Measurements from ENCODE around the gene GATAD1. TPM values are rescaled to one million over a fixed set of nuclear protein-coding genes. Genes with fewer than 3 reads are reported as not detected.

GATAD1 gene
- total and polyA plus RNA-seq, 2 of the 13 experiments (the other 11 are each of a cell fraction or from before 2014, with no cell fraction given) = 20.6 to 42.1 TPM

GRCh38 chr7:92485974-92486373 is 38.7 kb downstream of the GATAD1 start:
- no peaks in the 10 kb centered on the region for H3K4me1 ChIP-seq (ENCODE audit: insufficient read depth, low read length)
- H3K27ac ChIP-seq (ENCODE audit: extremely low read length, insufficient read depth, low read length) = no peak overlapping the region
- H3K9ac ChIP-seq (ENCODE audit: insufficient read depth, low read depth, low read length) = no peak overlapping the region
- CTCF ChIA-PET (ENCODE audit: low intra/inter-chr PET ratio, low total read pairs) = no interaction called here
- intact Hi-C loops (cut with micrococcal nuclease; ENCODE audit: unreplicated experiment) (no loop called here), in situ Hi-C loops (cut with HindIII; ENCODE audit: extremely low pct_ligation_motif_present, low pct_unique_long_range_greater_than_20kb) (no loop called here)
- H3K79me2 ChIP-seq (ENCODE audit: insufficient read depth, low read length) = no peaks in the 10 kb centered on the region
- H3K4me2 ChIP-seq (ENCODE audit: low read depth, low read length) = no peak overlapping the region
- no peaks in the 10 kb centered on the region for H3K9me3 ChIP-seq (ENCODE audit: low read length)
- no peak for ATAC-seq
- WGBS (ENCODE audit: low lambda C conversion rate) = 100% methylated on average over 1 of the region's 2 CpGs
- peaks cover 4 to 17% of the 10 kb centered on the region in 2 experiments; a peak in 4 of 5 replicates for H3K36me3 ChIP-seq (replicated peaks in 1 of 2; ENCODE audit: control insufficient read depth in 1 of 2, insufficient read depth in 2 of 2, low read length in 2 of 2)
- POLR2A ChIA-PET = no interaction called here
- FAIRE-seq = no peak
- no peaks in the 10 kb centered on the region for H3K27me3 ChIP-seq (ENCODE audit: control insufficient read depth in 1 of 2, insufficient read depth in 2 of 2, low read length in 2 of 2)
- no peak for DNase-seq (ENCODE audit: low spot score)
- no peaks in the 10 kb centered on the region for H4K20me1 ChIP-seq (ENCODE audit: insufficient read depth, low read length)
- no TSS peak for BruUV-seq (replicated peaks)
- TF ChIP-seq ZNF598 (CRISPR knock-in tag; IDR thresholded peaks at IDR 0.05; ENCODE audit: borderline replicate concordance) (no peak), ZNF138 (CRISPR knock-in tag; IDR thresholded peaks at IDR 0.05; ENCODE audit: low read depth) (no peak), HDAC2 (CRISPR knock-in tag; IDR thresholded peaks at IDR 0.05) (no peak), ERF (CRISPR knock-in tag; IDR thresholded peaks at IDR 0.05) (no peak), ZNF720 (CRISPR knock-in tag; IDR thresholded peaks at IDR 0.05) (no peak), CREM (IDR thresholded peaks at IDR 0.05) (no peak), CREM (CRISPR knock-in tag; IDR thresholded peaks at IDR 0.05) (no peak), ZNF235 (CRISPR knock-in tag; IDR thresholded peaks at IDR 0.05; ENCODE audit: borderline replicate concordance) (no peak), FOSL1 (CRISPR knock-in tag; IDR thresholded peaks at IDR 0.05; ENCODE audit: borderline replicate concordance) (no peak), THAP9 (CRISPR knock-in tag; IDR thresholded peaks at IDR 0.05; ENCODE audit: borderline replicate concordance) (no peak), MIER3 (CRISPR knock-in tag; IDR thresholded peaks at IDR 0.05; ENCODE audit: borderline replicate concordance) (no peak), FOXK2 (IDR thresholded peaks at IDR 0.05) (no peak), ZMYM2 (CRISPR knock-in tag; IDR thresholded peaks at IDR 0.05) (no peak), ZC3H13 (CRISPR knock-in tag; IDR thresholded peaks at IDR 0.05) (no peak), HOXD1 (CRISPR knock-in tag; IDR thresholded peaks at IDR 0.05) (no peak), CHD2 (IDR thresholded peaks at IDR 0.05; ENCODE audit: low read depth, low read length) (no peak)
- TF ChIP-seq, protein P1, sequence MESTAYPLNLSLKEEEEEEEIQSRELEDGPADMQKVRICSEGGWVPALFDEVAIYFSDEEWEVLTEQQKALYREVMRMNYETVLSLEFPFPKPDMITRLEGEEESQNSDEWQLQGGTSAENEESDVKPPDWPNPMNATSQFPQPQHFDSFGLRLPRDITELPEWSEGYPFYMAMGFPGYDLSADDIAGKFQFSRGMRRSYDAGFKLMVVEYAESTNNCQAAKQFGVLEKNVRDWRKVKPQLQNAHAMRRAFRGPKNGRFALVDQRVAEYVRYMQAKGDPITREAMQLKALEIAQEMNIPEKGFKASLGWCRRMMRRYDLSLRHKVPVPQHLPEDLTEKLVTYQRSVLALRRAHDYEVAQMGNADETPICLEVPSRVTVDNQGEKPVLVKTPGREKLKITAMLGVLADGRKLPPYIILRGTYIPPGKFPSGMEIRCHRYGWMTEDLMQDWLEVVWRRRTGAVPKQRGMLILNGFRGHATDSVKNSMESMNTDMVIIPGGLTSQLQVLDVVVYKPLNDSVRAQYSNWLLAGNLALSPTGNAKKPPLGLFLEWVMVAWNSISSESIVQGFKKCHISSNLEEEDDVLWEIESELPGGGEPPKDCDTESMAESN (CRISPR knock-in tag; conservative IDR thresholded peaks at IDR 0.05) = no peak
- TF ChIP-seq, protein P2, sequence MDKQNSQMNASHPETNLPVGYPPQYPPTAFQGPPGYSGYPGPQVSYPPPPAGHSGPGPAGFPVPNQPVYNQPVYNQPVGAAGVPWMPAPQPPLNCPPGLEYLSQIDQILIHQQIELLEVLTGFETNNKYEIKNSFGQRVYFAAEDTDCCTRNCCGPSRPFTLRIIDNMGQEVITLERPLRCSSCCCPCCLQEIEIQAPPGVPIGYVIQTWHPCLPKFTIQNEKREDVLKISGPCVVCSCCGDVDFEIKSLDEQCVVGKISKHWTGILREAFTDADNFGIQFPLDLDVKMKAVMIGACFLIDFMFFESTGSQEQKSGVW (CRISPR knock-in tag; IDR thresholded peaks at IDR 0.05; ENCODE audit: borderline replicate concordance) = no peak
- TF ChIP-seq, protein P3, sequence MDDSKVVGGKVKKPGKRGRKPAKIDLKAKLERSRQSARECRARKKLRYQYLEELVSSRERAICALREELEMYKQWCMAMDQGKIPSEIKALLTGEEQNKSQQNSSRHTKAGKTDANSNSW (CRISPR knock-in tag; IDR thresholded peaks at IDR 0.05; ENCODE audit: borderline replicate concordance) = no peak
- TF ChIP-seq, protein P4, sequence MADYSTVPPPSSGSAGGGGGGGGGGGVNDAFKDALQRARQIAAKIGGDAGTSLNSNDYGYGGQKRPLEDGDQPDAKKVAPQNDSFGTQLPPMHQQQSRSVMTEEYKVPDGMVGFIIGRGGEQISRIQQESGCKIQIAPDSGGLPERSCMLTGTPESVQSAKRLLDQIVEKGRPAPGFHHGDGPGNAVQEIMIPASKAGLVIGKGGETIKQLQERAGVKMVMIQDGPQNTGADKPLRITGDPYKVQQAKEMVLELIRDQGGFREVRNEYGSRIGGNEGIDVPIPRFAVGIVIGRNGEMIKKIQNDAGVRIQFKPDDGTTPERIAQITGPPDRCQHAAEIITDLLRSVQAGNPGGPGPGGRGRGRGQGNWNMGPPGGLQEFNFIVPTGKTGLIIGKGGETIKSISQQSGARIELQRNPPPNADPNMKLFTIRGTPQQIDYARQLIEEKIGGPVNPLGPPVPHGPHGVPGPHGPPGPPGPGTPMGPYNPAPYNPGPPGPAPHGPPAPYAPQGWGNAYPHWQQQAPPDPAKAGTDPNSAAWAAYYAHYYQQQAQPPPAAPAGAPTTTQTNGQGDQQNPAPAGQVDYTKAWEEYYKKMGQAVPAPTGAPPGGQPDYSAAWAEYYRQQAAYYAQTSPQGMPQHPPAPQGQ (CRISPR knock-in tag; IDR thresholded peaks at IDR 0.05; ENCODE audit: borderline replicate concordance) = no peak
- H3K4me3 ChIP-seq (replicated peaks in 1 of 3; ENCODE audit: insufficient read depth in 1 of 3, low read depth in 2 of 3, low read length in 3 of 3) = no peak overlapping the region
- H2AFZ ChIP-seq (ENCODE audit: low read length) = no peak overlapping the region
